Iris pigment epithelial cell (primary cell): ENCODE data around the gene FAM107A.

Experiments used
- DNase-seq: peaks from one replicate; pipeline ENCODE4 v3.0.0-alpha.2; 2011; ENCODE audit warnings: low read depth

Gene FAM107A, protein sequence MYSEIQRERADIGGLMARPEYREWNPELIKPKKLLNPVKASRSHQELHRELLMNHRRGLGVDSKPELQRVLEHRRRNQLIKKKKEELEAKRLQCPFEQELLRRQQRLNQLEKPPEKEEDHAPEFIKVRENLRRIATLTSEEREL

DNA sequence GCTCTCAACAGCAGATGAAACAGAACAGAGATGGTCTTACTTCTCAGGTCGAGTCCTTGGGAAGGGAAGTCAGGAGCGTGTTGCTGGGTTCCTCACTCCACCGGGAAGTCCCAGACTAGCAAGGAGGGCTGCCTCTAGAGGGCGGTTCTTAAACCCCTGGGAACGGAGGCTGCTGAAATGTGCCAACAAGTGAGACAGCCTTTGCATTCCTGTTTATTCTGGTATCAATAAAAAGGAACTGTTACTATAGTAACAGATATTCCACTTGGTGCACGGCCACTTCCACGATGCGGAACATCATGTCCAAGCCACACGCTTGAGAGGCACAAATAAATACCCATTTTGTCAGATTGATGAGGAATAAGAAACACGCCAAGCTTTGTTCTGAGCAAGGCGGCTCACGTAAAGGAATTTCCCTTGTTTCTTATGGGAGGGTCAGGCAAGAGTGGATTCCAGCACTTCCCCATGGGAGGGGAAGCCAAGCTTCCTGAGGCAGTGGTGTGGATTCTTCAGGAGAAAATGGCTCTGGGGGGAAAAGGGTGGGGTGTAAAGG is at the start of gene FAM107A:
Gene FAM107A, minus strand, starts transcription at position 123 of the 553 bp plus-strand sequence. CDS start 7,531 bp downstream, outside the sequence.
- peak; percentile 66 for DNase-seq

DNA sequence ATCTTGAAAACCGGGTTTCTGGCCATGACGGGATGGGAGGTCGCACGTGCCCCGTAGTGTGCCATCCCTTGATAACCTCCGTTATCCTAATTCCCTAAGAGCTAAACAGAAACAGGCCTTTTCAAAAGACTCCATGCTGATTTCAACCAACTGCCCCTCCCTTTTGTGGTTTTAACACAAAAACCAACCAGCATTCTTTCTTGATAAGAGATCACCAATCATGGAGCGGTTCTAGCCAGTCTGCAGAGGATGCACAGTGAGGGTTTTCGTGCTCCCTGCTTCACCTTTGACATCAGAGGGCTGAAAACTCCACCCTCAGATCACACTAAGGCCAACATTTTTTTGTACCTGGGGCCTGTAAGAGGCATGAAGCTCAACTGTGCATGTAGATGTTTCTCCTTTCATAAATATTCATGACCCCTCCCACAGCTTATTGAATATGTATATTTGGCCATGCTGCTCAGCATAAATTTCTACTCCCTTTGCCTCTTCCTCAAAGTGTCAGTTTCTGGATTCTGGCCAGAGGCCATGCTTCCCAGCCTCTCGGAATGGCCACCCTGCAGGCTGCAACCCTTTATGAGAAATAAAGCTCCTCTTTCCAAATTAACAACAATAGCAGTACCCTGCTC is 48.1 kb upstream of the FAM107A start:
- DNase-seq: peak; percentile 33

DNA sequence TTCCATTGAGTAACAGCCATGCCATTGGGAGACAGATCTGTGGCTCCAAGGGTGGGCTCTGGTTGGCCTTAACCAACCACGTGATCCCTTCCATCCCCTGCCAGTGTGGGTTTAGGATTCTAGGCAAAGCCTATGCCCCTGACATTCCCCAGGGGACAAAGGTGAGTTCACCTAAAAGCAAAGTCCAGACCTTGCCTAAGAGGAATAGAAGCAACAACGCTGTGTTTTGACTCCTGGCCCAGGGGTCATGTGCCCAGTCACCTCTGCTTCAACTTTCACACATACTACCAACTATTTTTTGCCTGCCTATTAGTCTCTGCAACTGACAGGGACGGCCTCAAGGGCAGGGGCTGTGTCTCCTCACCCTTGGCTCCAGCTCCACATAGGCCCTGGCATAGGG is 47.4 kb upstream of the FAM107A start:
- DNase-seq: no peak

DNA sequence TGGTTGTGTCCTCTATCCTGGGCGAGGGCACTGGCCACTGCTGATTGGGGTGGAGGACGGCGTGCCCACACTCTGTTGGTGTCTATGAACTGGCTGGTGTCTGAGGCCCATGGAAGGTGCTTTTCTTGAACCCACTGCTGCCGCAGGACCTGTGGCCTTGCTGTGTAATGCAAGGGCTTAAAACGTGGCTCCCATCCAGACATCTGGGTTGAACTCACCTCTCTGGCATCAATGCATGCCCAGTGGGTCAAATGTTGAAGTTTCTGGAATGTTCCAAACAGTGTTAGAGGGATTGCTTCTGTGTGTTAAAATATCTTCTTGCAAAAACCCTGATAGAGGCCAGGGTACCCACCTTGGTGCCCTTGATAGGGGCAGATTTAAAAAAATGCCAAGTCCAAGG is 46.8 kb upstream of the FAM107A start:
- DNase-seq: peak; percentile 48

DNA sequence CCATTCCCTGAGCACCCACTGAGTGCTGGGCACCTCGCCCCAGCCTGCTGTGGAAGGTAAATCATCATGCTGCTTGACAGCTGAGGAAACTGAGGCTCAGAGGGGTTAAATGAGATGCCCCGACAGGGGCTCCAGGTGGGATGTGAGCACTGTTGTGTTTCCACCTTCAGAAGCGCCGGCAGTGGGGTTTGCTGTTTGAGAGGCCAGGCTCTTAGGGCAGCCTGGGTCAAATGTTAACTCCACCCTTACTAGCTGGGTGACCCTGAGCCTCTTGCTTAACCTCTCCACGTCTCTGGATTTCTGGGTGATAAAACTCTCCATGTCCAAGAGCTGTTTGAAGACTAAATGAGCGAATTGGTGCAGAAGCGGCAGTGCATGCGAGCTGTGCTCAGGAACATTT is 46.3 kb upstream of the FAM107A start:
- DNase-seq: no peak

DNA sequence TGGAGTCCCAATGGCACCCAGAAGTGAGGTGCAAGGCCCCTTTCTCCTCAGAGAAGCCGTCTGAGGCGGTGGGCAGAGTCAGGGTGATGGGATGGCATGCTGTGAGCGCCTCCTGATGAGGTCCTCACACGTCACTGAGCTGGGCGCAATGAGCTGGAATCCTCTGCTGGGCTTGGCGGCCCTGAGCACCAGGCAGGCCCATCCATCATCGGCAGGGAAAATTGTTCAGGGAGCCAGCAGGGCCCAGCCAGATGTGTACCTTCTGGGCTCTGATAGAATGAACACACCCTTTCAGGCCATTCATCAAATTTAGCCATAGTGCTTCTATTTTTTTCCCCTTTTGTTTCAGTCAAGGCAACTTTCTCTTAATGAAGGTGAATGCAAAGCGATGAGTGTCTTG is 45.7 kb upstream of the FAM107A start:
- DNase-seq: no peak

DNA sequence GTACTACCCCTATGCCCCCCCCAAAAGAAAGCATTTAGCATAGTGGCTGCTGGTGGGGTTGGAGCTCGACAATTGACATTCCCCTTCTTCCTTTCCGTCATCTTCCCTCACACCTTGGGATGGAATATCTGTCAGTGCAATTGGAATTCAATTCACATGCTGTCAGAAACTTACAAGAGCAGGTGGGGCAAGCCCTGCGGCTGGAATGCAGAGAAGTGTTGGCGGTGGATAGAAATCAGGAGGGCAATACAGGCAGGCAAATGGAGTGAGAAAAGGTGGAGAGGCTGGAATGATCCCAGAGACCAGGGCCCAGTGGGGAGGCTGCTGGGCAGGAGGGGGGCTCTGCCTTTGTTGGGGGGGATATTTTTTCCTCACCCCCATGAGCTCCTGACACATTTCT is 45.2 kb upstream of the FAM107A start:
- no peak for DNase-seq

DNA sequence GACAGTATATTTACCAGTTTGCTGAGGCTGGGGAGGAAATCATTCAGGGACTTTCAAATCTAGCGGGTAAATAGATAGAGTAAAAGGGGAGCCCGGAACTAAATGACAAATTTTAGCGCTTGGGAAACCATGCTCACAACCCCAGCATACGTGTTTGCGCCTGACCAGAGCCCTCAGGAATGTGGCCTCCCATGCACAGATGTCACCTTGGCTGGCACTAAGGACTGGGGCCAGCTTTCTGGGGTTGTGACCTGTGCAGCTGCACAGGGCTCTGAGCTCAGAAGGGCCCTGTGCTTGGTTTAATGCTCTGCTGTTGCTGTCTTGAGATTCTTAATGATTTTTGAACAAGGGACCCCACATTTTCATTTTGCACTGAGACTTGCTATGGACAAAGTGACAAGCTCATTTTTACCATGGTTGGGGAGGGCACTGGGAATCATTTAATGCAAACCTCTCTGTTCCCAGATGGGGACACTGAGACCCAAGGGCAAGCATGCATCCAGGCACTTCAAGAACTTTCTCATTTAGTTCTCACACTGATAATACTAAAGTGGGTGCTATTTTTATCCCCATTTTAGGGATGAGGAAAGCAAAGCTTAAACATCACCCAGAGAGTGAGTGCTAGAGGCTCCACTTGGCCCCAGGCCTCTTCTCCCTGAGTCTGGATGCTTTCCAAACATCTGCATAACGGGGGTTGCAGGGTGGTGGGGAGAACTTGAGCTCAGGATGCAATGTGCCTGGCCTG is 44.1 kb upstream of the FAM107A start:
- no peak for DNase-seq

DNA sequence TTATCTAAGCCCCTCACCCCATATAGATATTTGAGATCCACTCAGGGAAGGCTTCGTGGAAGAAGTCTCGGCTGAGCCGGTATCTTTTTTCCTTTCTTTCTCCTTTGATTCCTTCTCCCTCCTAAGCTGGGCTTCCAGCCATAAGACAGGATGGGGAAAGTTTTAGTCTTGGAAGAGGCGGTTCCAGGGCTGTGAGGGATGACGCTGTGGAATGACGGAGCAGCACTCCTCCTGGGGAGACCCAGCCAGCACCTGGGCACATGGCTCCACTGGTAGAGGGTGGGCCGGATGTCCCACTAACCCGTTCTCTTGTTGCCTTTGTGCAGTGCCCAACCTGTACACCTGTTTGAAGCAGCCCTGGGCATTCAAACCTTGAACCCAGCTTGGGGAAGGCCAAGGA is 43.2 kb upstream of the FAM107A start:
- DNase-seq: no peak

DNA sequence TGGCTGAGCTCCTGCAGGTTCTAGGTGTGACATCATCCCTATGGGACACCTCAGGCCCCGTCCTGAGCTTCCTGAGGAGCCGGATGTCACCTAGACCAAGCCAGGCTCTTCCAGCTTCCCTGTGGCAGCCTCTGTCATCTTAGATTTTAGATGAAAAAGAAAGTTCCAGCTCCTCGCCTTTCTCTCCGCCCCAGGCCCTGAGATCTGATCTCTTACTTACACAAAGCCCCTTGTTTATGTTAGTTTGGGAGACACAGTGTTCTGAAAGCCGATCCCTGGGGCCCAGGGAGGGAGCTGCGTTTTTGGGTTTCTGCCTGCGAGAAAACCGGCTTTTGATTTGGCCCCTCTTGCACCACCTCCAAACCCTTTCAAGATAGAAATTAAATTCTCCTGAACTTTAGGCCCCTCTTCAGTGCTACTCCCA is 40.2 kb upstream of the FAM107A start:
- peak; percentile 51 for DNase-seq

DNA sequence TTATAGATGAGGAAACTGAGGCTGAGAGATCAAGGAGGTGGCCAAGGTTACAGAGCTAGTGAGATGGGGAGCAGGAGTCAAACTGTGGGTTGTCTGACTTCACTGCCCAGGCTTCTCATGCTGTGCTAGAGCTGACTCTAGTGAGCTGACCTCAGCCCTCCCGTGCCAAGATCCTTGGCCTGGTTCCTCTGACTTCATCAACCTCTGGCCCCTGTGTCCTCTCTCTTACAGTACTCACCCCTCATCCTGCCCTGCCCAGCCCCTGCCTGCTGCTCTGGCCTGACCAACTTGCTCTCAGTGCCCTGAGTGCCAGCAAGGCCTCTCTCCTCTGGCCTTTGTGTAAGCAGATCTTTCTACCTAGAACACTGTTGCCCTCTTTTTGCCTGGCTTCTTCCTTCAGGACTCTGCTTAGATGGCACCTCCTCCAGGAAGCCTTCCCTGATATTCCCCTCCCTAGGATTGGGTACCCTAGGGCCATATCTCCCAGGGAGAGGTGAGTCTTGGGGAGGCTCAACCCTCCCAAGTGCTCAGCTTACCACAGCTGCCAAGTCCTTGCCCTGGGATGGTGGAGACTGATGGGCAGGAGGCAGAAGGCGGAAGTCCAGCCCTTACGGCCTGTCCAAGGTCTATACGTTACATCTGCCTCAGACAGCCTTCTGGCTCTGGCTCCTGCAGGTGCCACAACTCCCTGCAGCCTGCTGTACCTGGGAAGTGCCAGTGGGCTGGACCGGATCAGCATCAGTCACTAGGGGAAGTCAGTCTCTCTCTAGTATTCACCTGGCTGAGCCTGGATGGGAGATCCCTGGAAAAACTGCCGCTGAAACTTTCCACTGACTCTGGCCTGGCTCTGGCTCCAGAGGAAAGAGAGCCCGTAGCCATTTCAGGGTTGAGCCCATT is 36.3 kb upstream of the FAM107A start:
- no peak for DNase-seq

DNA sequence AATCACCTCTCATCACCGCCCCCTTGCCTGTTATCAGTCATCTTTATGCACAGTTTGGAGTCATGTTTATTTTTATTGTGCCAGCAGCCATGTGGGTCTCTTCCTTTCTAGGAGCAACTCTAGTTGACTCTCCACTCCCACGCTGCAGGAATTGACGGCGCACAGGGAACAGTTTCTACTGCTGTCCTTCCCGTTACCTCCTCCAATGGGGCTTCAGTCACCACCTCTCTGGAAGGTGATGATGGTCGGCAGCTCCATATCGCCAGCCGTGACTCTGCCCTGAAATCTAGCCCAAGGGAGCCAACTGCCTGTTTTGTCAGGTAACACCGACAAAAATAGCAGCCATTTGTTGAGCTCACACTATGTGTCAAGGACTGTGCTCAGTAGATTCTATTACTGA is 35.6 kb upstream of the FAM107A start:
- no peak for DNase-seq

DNA sequence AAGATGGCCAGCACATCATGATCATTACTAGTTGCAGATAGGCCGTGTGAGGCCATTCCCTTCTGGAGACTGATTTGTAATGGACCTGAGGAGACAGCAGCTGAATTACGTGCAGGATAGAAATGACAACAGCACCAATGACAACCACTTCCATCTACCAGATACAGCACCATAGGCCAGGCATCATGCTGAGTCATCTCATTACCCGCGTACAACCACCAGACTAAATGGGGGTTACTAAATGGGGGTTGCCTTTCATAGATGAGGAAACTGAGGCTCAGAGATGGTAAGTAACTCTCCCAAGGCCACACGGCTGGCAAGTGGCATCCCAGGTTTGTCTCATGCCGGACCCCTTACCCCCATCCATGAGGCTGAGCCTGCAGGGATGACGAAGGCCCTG is 32.8 kb upstream of the FAM107A start:
- peak; percentile 12 for DNase-seq

DNA sequence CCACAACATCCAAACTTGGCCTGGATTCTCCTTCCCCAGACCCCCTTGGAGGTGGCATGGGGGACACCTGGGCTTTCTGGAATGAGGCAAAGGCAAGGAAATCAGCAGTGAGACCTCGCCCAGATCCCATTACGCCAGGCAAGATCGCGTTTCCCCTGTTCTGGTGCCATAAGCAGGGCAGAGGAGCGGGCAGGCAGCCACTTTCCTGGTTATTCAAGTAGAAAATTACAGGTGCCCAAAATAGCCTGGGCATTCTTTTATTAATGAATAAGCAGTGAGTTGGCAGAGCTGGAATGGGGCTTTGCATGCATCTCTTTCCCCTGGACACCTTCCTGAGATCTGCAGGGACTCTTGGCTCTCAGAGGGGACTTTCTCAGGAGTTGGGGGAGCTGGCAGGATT is 31.5 kb upstream of the FAM107A start:
- no peak for DNase-seq

DNA sequence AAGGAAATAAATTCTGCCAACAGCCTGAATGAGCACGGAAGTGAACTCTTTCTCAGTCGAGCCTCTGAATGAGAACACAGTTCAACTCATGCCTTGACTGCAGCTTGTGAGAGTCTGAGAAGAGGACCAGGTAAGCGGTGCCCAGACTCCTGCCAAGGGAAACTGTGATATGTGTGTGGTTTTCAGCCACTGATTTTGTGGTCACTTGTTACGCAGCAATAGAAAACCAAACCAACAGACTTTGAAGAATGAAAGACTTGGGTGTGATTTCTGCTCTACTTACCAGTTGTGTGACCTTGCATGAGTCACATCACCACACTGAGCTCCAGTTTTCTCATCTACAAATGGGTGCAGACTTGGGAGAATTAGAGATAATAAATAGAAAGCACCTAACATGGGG is 30.6 kb upstream of the FAM107A start:
- peak; percentile 56 for DNase-seq

DNA sequence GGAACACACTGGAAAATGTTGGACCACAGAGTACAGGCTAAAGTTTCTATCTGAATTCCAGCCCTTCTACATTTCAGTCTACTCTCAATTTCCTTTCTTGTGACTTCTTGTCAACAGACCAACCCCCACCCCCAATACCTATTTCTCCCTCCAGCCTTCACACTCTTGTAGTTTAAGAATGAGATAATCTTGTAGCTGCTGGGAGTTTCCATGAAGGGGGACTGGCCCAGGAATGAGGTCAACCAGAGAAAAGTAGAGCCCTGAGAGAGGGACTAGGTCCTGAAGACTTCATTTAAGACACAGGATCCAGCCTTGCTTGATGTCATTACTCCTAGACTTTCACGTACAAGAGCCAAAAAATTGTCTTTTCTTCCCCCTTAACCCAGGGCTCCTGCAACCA is 29.5 kb upstream of the FAM107A start:
- no peak for DNase-seq

DNA sequence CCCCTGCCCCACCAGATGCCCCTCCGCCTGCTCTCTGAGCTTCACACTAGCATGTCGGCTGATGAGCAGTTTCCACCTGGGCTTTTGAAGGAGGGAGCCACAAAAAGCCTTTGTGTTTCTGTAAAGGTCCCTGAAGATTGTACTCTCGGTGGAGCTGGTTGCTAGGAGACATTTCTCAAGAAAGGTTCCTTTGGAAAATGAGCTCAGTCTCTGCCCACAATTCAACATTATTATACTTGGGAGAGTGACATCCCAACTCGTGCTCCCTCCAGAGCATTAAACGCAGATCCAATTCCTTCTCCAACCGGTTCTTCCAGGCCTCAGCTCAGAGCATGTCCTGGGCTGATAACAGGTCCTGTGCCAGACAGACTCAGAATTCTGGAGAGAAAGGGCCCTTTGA is 26.8 kb upstream of the FAM107A start:
- no peak for DNase-seq

DNA sequence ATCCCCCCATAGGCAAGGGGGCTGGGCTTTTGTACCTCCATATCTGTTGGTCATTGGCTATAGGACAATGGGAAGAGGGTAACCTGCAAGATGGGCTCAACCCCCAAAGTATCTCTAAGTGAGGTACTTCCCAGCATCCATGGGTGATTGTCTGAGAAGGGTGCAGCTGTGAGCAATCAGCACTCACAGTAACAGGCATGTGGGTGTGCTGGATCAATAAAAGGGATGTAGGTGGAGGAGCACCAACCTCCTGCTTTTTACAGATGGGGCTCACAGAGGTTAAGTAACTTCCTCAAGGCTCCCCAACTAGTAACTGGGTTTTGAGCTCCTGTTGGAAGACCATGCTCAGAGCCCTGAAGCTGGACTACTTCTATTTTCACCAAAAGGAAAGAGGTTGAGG is 26.4 kb upstream of the FAM107A start:
- no peak for DNase-seq

DNA sequence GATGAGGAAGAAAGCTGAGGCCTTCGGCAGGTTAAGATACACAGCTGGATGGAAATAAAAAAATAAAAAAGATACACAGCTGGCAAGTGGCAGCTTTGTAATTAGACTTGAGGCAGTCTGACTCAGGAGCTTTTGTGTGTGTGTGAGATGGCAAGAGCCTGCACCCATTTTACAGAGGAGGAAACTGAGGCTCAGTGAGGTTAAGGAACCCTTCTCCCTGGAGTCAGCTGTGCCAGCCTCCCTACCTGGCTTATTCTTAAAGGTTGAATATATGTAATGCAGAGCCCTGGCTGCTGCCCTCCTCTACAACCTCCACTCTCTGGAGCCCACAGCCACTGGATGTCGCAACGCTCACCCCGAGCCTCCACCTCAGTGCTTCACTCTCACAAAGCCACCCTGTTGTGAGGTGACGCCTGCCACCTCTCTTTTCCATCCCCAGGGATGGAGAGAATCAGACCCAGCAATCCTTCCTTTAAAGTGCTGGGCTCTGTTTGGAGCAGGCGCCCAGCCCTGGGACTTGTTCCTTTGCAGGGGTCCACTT is 20.6 kb upstream of the FAM107A start:
- no peak for DNase-seq

DNA sequence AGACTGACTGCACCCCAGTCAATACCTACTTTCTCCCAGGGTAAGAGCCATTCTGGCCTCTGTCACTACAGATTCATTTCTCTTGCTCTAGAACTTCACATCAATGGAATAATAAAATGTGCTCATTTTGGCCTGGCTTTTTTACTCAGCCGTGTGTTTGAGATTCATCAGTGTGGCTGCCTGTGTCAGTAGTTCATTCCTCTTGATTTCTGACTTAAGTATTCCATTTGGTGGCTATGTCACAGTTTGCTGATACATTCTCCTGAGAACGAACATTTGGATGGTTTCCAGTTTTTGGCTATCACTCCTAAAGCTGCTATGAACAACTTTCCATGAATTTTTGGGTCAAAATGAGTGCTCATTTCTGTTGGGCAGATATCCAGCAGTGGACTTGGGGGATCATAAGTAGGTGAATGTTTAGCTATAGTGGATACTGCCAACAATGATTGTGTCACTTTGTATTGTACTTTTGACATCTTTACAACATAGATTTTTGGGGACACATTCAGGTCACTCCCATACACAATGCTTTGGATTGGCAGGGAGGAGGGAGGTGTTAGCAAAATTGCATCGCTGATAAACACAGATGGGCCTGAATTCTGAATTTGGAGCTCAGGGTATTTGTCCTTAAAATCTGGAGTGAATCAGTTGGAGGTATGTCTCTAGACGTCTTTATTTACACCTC is 19.8 kb upstream of the FAM107A start:
- DNase-seq: peak; percentile 13

DNA sequence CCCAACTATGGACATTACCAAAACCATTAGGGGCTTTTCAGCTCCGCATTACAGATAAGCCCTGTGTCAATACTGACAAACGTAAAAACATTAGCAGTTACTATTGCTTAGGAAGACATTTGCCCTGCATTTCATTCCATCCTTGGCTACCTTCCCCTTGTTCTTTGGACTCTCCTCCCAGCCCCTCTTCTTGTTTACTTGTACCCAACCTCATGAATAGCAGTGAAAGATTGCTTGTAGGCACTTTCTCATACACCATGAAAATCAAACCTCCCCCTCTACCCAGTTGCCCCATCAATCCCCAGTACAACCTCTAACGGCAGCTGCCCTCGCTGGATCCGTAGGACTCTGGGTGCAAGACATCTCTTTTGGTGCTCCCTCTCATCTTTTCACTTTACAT is 16.9 kb upstream of the FAM107A start:
- no peak for DNase-seq
